Central memory CD4-positive, alpha-beta T cell (primary cell): ENCODE results near the gene NACC1.
"Not testable (repeated sequence)": the region's sequence is repeated elsewhere in the genome, so short reads cannot be mapped to it uniquely, and the experiment has no call there.

Experiments used
- DNase-seq: peaks from one replicate; pipeline ENCODE4 v3.0.0; 2022

Gene NACC1

GRCh38 chr19:13165162-13165997 lies 47.3 kb downstream of the NACC1 start:
- DNase-seq = no peak

- DNase-seq = not testable (repeated sequence)
Observed at GRCh38 chr19:13166151-13166550, 48.1 kb downstream of the NACC1 start.

- DNase-seq = no peak
Observed at GRCh38 chr19:13169769-13170168, 51.7 kb downstream of the NACC1 start.

GRCh38 chr19:13171146-13171545 lies 53.1 kb downstream of the NACC1 start:
- DNase-seq = no peak

GRCh38 chr19:13172346-13173138 lies 54.5 kb downstream of the NACC1 start:
- DNase-seq = peak; percentile 67

GRCh38 chr19:13173139-13173737 lies 55.2 kb downstream of the NACC1 start:
- DNase-seq = no peak

GRCh38 chr19:13176345-13176744 lies 58.3 kb downstream of the NACC1 start:
- DNase-seq = no peak

- not testable (repeated sequence) for DNase-seq
Observed at GRCh38 chr19:13177584-13177983, 59.5 kb downstream of the NACC1 start.

GRCh38 chr19:13178291-13178690 lies 60.2 kb downstream of the NACC1 start:
- DNase-seq = not testable (repeated sequence)

GRCh38 chr19:13181747-13182388 lies 63.8 kb downstream of the NACC1 start:
- DNase-seq = no peak

- not testable (repeated sequence) for DNase-seq
Observed at GRCh38 chr19:13184926-13185325, 66.9 kb downstream of the NACC1 start.

GRCh38 chr19:13185763-13186657 lies 67.9 kb downstream of the NACC1 start:
- DNase-seq = not testable (repeated sequence)

GRCh38 chr19:13186688-13187087 lies 68.6 kb downstream of the NACC1 start:
- not testable (repeated sequence) for DNase-seq

- no peak for DNase-seq
Observed at GRCh38 chr19:13187419-13187818, 69.4 kb downstream of the NACC1 start.

- no peak for DNase-seq
Observed at GRCh38 chr19:13189600-13189999, 71.5 kb downstream of the NACC1 start.
